HG03460 (cell line): ENCODE data around the gene NUDT14.

Source experiments
- ATAC-seq: cut with Tn5 transposase; IDR thresholded peaks from one replicate; pipeline ENCODE4 v1.9.1; 2021; ENCODE audit not compliant: unreplicated experiment

NUDT14 gene

GRCh38 chr14:105212541-105213300 lies 31.6 kb upstream of the NUDT14 start:
- no peak for ATAC-seq

DNA sequence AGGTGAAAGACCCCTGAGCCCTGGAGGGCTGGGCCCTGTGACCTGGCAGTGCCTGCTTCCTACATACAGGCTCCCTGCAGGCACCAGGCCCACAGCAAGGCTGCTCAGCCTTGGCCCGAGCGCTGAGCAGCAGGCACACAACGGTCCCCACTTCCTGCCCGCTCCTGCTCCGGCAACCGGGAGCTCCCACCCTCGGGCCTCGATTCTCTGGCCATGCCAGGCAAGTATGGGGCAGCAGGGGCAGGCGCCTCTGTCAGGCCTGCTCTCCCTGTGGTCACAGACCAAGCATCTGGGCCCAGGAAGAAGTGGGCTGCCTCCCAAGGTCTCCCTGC lies 30.6 kb upstream of the NUDT14 start:
- no peak for ATAC-seq

DNA sequence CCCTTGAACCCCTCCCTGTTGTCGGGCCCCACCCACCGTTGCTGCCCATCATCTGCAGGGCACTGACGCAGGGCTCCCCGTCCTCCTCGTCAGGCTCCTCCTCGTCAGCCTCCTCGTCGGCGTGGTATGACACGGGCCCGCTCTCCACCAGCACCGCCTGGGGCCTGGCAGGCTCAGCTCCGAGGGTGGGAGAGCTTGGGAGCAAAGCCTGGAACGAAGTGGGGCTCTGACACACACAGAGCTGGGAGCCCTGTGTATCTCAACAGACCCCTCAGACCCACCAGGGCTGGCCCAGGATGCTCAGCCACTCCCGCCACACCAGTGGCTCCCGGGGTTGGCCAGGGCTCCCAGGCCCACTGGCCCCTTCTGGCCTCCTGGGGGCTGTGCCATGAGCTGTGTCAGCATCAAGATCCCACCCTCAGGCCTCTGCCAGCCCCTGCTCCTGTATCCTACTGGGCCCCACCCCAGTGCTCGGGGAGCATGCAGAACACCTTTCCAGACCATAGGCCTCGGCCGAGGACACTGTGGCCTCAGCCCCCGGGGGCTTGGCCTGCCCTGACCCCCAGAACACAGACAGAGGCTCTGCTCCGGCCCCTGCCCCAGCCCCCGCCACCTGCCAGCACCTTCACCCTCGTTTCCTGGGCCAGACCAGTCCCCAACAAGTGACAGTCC lies 30.1 kb upstream of the NUDT14 start:
- no peak for ATAC-seq

- ATAC-seq: no peak
Measured at GRCh38 chr14:105210266-105211025, 29.3 kb upstream of the NUDT14 start.

- ATAC-seq: no peak
Measured at GRCh38 chr14:105209646-105210045, 28.5 kb upstream of the NUDT14 start.

GRCh38 chr14:105209091-105209490 lies 28.0 kb upstream of the NUDT14 start:
- ATAC-seq: no peak

DNA sequence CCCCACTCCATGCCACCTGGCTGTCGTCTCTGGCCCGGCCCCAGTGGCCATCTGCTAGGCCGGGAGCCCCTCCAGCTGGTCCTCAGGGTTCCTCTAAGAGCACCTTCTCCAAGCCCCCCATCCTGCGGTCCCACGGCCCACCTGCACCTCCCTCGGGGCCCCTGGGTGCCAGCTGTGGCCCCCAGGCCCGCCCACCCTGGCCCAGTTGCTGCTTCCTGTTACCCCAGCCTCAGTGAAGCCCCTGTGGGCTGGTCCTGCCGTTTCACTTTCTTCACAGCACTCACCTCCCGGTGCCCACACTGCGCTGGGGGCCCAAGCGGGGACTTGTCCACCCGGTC lies 27.6 kb upstream of the NUDT14 start:
- ATAC-seq: no peak

DNA sequence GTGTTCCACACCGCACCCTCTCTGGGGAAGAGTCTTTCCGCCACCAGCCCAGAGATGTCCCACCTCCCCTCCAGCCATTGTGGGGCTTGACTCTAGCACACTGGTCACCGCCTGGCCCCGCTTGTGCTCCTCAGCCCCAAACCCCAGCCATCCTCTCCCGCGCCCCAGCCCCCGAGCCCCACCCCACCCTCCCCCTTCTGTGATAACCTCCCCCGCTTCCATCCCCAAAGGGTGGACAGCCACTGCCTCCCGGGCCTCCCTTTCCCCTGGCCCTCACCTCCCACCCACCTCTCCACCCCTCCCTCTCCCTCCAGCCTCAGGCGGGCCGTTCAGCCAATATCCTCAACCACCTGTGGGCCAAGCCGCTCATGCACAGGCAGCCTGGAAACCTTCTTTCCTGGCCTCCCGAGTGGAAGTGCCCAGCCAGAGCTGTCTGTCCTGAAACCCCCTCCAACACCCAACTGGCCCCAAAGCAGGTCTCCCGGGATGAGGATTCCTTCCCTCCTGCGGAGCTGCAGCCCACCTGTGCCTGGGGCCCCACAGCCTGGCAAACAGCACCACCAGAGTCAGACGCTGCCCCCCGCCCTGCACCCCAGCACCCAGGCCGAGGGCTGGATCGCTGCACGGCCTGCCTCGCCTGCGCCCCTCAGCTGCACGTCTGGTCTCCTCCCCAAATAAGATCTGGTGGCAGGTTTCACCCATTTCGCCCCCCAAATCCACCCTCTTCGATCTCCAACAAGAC lies 27.1 kb upstream of the NUDT14 start:
- no peak for ATAC-seq

- ATAC-seq: no peak
Measured at GRCh38 chr14:105207460-105207901, 26.4 kb upstream of the NUDT14 start.

- no peak for ATAC-seq
Measured at GRCh38 chr14:105206873-105207272, 25.8 kb upstream of the NUDT14 start.

DNA sequence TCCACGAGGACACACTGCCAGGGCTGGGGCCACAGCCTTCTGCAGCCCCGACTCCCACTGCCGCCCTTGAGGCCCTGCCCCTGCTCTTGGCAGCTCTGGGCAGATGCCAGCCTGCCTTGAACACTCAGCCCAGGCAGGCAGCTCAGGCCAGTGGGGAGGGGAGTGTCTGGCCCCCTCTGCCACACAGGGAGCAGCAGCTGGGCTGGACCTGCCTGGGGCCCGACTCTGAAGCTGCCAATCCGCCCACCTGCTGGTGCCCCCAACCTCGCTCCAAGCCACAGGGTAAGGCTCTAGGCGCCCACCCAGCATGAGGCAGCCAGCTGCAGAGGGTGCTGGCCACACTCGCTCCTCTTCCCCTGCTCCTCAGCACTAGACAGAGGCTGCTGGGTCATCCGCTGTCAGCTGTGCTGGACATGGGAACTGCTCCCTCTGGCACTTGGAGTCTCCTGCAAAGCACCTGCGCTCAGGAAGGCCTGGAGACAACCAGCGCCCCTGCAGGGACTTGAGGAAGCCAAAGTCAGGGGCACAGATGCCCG lies 24.6 kb upstream of the NUDT14 start:
- ATAC-seq: no peak

DNA sequence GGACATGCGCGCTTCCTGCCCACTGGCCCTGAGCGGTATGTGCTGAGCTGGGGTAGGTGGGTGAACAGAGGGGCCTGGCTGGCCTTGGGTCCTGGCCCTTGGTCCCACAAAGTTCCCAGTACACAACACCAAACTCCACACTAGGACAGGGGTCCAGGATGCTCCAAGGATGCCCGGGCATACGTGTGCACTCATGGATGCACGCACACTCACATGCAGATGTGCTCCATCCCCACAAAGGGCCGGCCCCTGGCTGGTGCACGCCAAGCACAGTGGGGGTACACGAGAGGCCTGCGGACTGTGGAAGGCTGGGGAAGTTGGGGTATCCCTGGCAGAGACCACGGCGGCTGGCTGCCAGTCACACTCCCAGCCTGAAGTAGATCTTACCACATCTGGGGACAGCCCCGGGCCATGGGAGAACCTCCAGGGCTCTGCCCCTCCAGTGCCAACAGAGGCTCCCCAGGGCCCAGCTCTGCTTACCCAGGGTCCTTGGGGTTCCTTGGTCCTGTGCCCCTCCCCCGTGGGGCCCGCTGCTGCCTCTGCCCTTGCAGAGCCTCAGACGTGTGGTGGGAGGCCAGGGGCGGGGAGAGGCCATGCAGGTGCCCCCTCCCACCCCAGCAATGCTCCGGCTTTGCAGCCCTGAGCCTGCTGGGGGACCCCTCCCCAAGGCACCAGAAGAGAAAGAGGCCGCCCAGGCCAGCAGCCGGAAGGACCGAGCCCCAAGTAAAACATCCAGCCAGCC lies 24.0 kb upstream of the NUDT14 start:
- no peak for ATAC-seq

GRCh38 chr14:105204206-105204930 lies 23.3 kb upstream of the NUDT14 start:
- no peak for ATAC-seq

- ATAC-seq: no peak
Measured at GRCh38 chr14:105203701-105204100, 22.6 kb upstream of the NUDT14 start.

GRCh38 chr14:105203057-105203531 lies 22.0 kb upstream of the NUDT14 start:
- no peak for ATAC-seq

DNA sequence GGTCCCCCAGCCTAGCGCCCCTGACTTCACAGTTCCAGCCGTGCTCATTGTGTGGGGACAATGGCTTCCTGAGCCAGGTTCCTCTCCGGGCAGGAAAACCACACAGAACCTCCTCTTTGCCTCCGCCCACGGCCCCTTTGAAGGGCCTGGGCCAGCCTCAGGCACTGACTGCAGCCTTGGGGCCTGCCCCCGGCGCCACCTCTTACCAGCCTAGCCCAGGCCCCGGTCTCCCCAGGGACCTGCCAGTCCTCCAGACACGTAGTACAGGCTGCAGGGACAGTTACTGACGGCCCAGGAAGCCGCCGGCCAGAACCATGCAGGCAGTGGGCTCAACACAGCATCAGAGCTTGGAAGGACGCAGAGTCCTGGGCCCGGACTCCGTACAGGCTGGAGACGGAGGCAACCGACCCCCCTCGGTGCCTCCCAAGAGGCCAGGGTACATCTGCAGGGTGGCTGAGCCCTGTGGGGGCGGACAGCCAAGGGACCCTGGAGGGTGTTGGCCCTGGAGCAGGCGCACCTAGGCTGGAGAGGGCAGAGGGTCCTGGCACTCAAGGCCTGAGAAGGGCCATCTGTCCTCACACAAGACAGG lies 20.9 kb upstream of the NUDT14 start:
- ATAC-seq: no peak

GRCh38 chr14:105201156-105201924 lies 20.2 kb upstream of the NUDT14 start:
- ATAC-seq: no peak

- no peak for ATAC-seq
Measured at GRCh38 chr14:105200641-105201040, 19.5 kb upstream of the NUDT14 start.

GRCh38 chr14:105200074-105200473 lies 19.0 kb upstream of the NUDT14 start:
- ATAC-seq: no peak
